HepG2 (cell line): Measurements from ENCODE around the gene CHST11. TPM values are rescaled to one million over a fixed set of nuclear protein-coding genes. Genes with fewer than 3 reads are reported as not detected.
"Not testable (repeated sequence)": the region's sequence is repeated elsewhere in the genome, so short reads cannot be mapped to it uniquely, and the experiment has no call there.

ENCODE experiments used
- ATAC-seq: fragments of 200-7000 bp; cut with Tn5 transposase; 3 replicates; pipeline ENCODE4 v1.9.1; 2020; ENCODE audit warnings: mild to moderate bottlenecking, moderate library complexity
- BruUV-seq: library from RNA; stranded (reverse); fragments of 400-500 nt; replicated peaks from 2 replicates; lab custom pipeline; 2021; lab: Mats Ljungman, UMichigan
- CTCF ChIA-PET: fragments of 300-600 bp; formaldehyde crosslinking; extraction: SDS; loops from one replicate; lab custom pipeline; 2021; ENCODE audit warnings: low total read pairs, inconsistent platforms, low intra/inter-chr PET ratio; lab: Yijun Ruan, JAX
- POLR2A ChIA-PET: fragments of 350-600 bp; sonication (Branson Sonifier 250); formaldehyde crosslinking; loops from one replicate; lab custom pipeline; 2020; ENCODE audit warnings: antibody characterized with exemption, inconsistent platforms; lab: Yijun Ruan, JAX
- DNase-seq: peaks from one replicate; pipeline ENCODE4 v3.0.0-alpha.2; 2015; ENCODE audit warnings: low spot score
- FAIRE-seq: peaks from 3 replicates; lab custom pipeline; 2011; peaks lifted over from hg19 to GRCh38; lab: Jason Lieb, UNC
- H2AFZ ChIP-seq: one replicate; pipeline ENCODE4 v1.6.1; 2011; ENCODE audit warnings: low read length, inconsistent platforms
- H3K27ac ChIP-seq: fragments of 300-600 bp; 3 replicates; pipeline ENCODE4 v1.8.0; 2011; ENCODE audit warnings: mixed run types, mild to moderate bottlenecking, mixed read lengths, low read length, inconsistent platforms; ENCODE audit not compliant: insufficient read depth; ENCODE audit errors: extremely low read length
- H3K27me3 ChIP-seq, 2 experiments: fragments of 200-600 bp in 1 of 2; 2 replicates in 1 of 2; 3 replicates in 1 of 2; pipeline versions ENCODE4 v1.6.0 to v1.8.0; 2011; ENCODE audit warnings: low read length in 2 of 2, mild to moderate bottlenecking in 2 of 2, moderate library complexity in 2 of 2, inconsistent platforms in 1 of 2; ENCODE audit not compliant: insufficient read depth in 2 of 2, control insufficient read depth in 1 of 2
- H3K36me3 ChIP-seq, 2 experiments: fragments of 200-600 bp in 1 of 2; replicated peaks in 1 of 2; 2 replicates in 1 of 2; 3 replicates in 1 of 2; pipeline versions ENCODE4 v1.5.1 to v1.8.0; 2011; ENCODE audit warnings: low read length in 2 of 2, inconsistent platforms in 1 of 2; ENCODE audit not compliant: insufficient read depth in 2 of 2, control insufficient read depth in 1 of 2
- H3K4me1 ChIP-seq: 2 replicates; pipeline ENCODE4 v1.5.1; 2012; ENCODE audit warnings: low read length, inconsistent platforms; ENCODE audit not compliant: insufficient read depth
- H3K4me2 ChIP-seq: 2 replicates; pipeline ENCODE4 v1.6.0; 2011; ENCODE audit warnings: low read depth, low read length, inconsistent platforms
- H3K4me3 ChIP-seq, 3 experiments: fragments of 200-600 bp in 1 of 3; sonication (generic), shearing (Covaris generic) in 1 of 3; replicated peaks in 1 of 3; 2 replicates each; pipeline ENCODE4 v1.5.1; 2011 to 2016; ENCODE audit warnings: low read length in 3 of 3, inconsistent platforms in 2 of 3, low read depth in 2 of 3, mild to moderate bottlenecking in 2 of 3, control low read depth in 1 of 3, mixed read lengths in 1 of 3; ENCODE audit not compliant: insufficient read depth in 1 of 3
- H3K79me2 ChIP-seq: one replicate; pipeline ENCODE4 v1.6.1; 2011; ENCODE audit warnings: low read length, inconsistent platforms; ENCODE audit not compliant: insufficient read depth
- H3K9ac ChIP-seq: 2 replicates; pipeline ENCODE4 v1.6.0; 2011; ENCODE audit warnings: mild to moderate bottlenecking, low read depth, low read length, inconsistent platforms; ENCODE audit not compliant: insufficient read depth
- H3K9me3 ChIP-seq: 2 replicates; pipeline ENCODE4 v1.5.1; 2012; ENCODE audit warnings: mild to moderate bottlenecking, low read length
- H4K20me1 ChIP-seq: 2 replicates; pipeline ENCODE4 v1.6.0; 2011; ENCODE audit warnings: inconsistent platforms, mild to moderate bottlenecking, low read length, moderate library complexity; ENCODE audit not compliant: insufficient read depth
- NPAS2 ChIP-seq: sonication (generic); formaldehyde crosslinking; IDR thresholded peaks from 2 replicates; pipeline ENCODE4 v1.8.0; 2022; ENCODE audit warnings: mild to moderate bottlenecking, missing genetic modification reagents, borderline replicate concordance
- ZNF720 ChIP-seq: sonication (generic); formaldehyde crosslinking; IDR thresholded peaks from 2 replicates; pipeline ENCODE4 v1.4.0; 2020; ENCODE audit warnings: missing genetic modification reagents
- WGBS: methylation state at CpG from one replicate; pipeline ENCODE4 v1.1.6; 2017; ENCODE audit warnings: low lambda C conversion rate; 5-methylcytosine and 5-hydroxymethylcytosine counted together
- in situ Hi-C: cut with HindIII; loops from 2 replicates; pipeline ENCODE4 v1.10.0; 2017; ENCODE audit warnings: low pct_unique_long_range_greater_than_20kb; ENCODE audit not compliant: extremely low pct_ligation_motif_present
- intact Hi-C: fragments of 100-400 bp; cut with micrococcal nuclease; formaldehyde crosslinking; loops from one replicate; pipeline ENCODE4 v1.10.0; 2022; ENCODE audit not compliant: unreplicated experiment
- polyA plus RNA-seq, 8 experiments: library from polyadenylated mRNA; depleted of rRNA in 3 of 8; stranded (reverse) in 7 of 8; unstranded in 1 of 8; fragments of >200 nt; fragmentation: Illumina TruSeq in 4 of 8; extraction: Trizol in 4 of 8; gene quantifications; 2 replicates each; pipeline versions ENCODE4 v1.2.1 to v1.2.3, GENCODE V29; 2011 to 2016; ENCODE audit warnings: low read depth in 4 of 8, missing spikeins in 1 of 8, mixed read lengths in 1 of 8; ENCODE audit not compliant: insufficient read depth in 1 of 8
- total RNA-seq, 5 experiments: library from RNA; depleted of rRNA; stranded (reverse); fragments of >200 nt; fragmentation: Illumina TruSeq; extraction: Trizol; gene quantifications; 2 replicates each; pipeline ENCODE4 v1.2.3, GENCODE V29; 2016; ENCODE audit warnings: low read depth in 1 of 5
- TF ChIP-seq, protein P1 (sequence below): IDR thresholded peaks from 2 replicates; pipeline ENCODE4 v1.6.1; 2016

Gene CHST11
- total and polyA plus RNA-seq, 2 of the 13 experiments (the other 11 are each of a cell fraction or from before 2014, with no cell fraction given): 0.15 TPM; not detected in 1

DNA sequence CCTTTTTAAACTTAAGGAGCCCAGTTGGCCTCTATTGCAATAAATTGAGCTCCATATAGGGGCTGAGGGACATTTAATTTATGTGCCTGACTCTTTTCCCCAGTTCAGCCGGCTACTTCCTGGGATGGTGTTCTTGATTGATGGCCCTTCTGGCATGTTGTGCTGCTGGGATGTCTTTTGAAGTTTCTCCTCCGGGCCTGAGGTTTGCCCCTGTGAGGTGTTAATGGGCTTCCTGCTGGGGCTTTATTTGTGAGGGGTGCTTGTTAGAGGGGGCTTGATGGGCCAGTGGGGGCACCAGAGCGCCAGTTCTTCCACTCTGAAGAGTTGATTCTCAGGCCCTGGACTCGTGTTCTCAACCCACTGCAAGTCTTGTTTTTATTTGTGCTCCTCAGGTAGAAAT is 69.6 kb downstream of the CHST11 start:
- H3K27me3 ChIP-seq: peaks cover 0 to 4% of the 10 kb centered on the region in 2 experiments; a peak in 4 of 5 replicates
- no peaks in the 10 kb centered on the region for H3K4me1 ChIP-seq
- intact Hi-C loops: no loop called here
- no peak for TF ChIP-seq NPAS2 (CRISPR knock-in tag)
- no peak overlapping the region for H3K9ac ChIP-seq
- no TSS peak for BruUV-seq
- ATAC-seq (no peak), FAIRE-seq (no peak), DNase-seq (no peak)
- no peaks in the 10 kb centered on the region for H4K20me1 ChIP-seq
- H3K9me3 ChIP-seq: no peaks in the 10 kb centered on the region; the same call in 1 of the 2 replicates
- H2AFZ ChIP-seq: no peak overlapping the region
- in situ Hi-C loops: no loop called here
- H3K27ac ChIP-seq: no peak overlapping the region
- no peak overlapping the region for H3K4me3 ChIP-seq
- POLR2A ChIA-PET: no interaction called here
- H3K36me3 ChIP-seq: no peaks in the 10 kb centered on the region
- CTCF ChIA-PET: no interaction called here
- no peak overlapping the region for H3K4me2 ChIP-seq
- 0% methylated on average over 4 of the region's 4 CpGs for WGBS
- no peaks in the 10 kb centered on the region for H3K79me2 ChIP-seq

- TF ChIP-seq ZNF720 (CRISPR knock-in tag): no peak
- TF ChIP-seq, protein P1, sequence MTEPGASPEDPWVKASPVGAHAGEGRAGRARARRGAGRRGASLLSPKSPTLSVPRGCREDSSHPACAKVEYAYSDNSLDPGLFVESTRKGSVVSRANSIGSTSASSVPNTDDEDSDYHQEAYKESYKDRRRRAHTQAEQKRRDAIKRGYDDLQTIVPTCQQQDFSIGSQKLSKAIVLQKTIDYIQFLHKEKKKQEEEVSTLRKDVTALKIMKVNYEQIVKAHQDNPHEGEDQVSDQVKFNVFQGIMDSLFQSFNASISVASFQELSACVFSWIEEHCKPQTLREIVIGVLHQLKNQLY: no peak
- no peaks in the 10 kb centered on the region; the same call in 1 of the 2 replicates for H3K9me3 ChIP-seq
- intact Hi-C loops: no loop called here
- ATAC-seq (no peak), DNase-seq (no peak), FAIRE-seq (no peak)
- H4K20me1 ChIP-seq: no peaks in the 10 kb centered on the region
- in situ Hi-C loops: no loop called here
- H3K27ac ChIP-seq: no peak overlapping the region
- POLR2A ChIA-PET: no interaction called here
- no peaks in the 10 kb centered on the region for H3K36me3 ChIP-seq
- no TSS peak for BruUV-seq
- no peak overlapping the region for H3K4me3 ChIP-seq
- 6% methylated on average over 5 of the region's 6 CpGs for WGBS
- no peaks in the 10 kb centered on the region for H3K79me2 ChIP-seq
- H3K4me1 ChIP-seq: no peaks in the 10 kb centered on the region
- no peak overlapping the region for H3K4me2 ChIP-seq
- no peak overlapping the region for H2AFZ ChIP-seq
- H3K27me3 ChIP-seq: no peaks in the 10 kb centered on the region; a peak in 3 of 5 replicates
- no peak overlapping the region for H3K9ac ChIP-seq
- CTCF ChIA-PET: no interaction called here
These were observed 70.0 kb downstream of the CHST11 start for GRCh38 chr12:104526751-104527150.

DNA sequence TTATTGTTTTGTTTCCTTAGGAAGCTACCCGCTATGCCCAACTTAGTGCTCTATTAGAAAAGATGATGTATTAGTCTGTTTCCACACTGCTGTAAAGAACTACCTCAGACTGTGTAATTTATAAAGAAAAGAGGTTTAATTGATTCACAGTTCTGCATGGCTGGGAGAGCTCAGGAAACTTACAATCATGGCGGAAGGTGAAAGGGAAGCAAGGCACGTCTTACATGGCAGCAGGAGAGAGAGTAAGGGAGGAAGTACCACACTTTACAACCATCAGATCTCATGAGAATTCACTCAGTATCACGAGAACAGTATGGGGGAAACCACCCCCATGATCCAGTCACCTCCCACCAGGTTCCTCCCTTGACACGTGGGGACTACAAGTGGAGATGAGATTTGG is 70.9 kb downstream of the CHST11 start:
- FAIRE-seq: not testable (repeated sequence)

More for the DNA sequence above, 70.9 kb downstream of the CHST11 start:
- H3K27me3 ChIP-seq, H3K9me3 ChIP-seq, BruUV-seq, ATAC-seq, DNase-seq, H3K4me3 ChIP-seq, H3K27ac ChIP-seq, H3K4me2 ChIP-seq, H3K4me1 ChIP-seq, POLR2A ChIA-PET, H3K9ac ChIP-seq, in situ Hi-C loops, H2AFZ ChIP-seq, CTCF ChIA-PET, H3K79me2 ChIP-seq, intact Hi-C loops, H4K20me1 ChIP-seq, H3K36me3 ChIP-seq: not testable (repeated sequence)
- 31% methylated on average over 5 of the region's 5 CpGs for WGBS
